AG09309 (cell line): ENCODE results near the gene TMEM203.

Source experiments
- DNase-seq: peaks from one replicate; pipeline ENCODE4 v3.0.0-alpha.2; 2010; ENCODE audit warnings: low read depth
- H3K4me3 ChIP-seq: 2 replicates; pipeline ENCODE4 v1.5.1; 2011; ENCODE audit warnings: mild to moderate bottlenecking, low read depth, low read length, moderate library complexity; ENCODE audit not compliant: control insufficient read depth
- TF ChIP-seq, protein P1 (sequence below): IDR thresholded peaks from 2 replicates; pipeline ENCODE4 v1.5.1; 2011; ENCODE audit warnings: mild to moderate bottlenecking, low read depth, low read length, inconsistent platforms; ENCODE audit not compliant: insufficient read depth, control insufficient read depth; ENCODE audit errors: missing control alignments

The TMEM203 gene

DNA sequence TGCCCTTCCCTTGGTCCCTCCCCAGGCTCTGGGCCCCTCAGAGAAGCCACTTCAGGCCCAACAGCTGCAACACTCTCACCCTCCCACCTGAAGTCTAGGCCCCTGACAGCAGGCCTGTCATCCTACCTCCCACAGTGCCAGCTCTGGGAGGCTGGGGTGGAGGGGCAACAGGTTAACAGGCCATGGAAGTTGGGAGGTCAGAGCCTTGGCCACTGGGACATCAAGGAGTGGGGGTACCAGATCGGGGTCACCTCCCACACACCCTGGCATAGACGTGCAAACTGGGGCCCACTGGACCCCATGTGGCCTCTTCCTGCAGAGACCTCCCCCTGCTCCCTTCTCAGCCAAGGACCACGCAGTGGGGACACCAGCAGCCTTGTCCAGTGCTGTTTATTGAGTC, 14.2 kb downstream of the TMEM203 start:
- TF ChIP-seq, protein P1, sequence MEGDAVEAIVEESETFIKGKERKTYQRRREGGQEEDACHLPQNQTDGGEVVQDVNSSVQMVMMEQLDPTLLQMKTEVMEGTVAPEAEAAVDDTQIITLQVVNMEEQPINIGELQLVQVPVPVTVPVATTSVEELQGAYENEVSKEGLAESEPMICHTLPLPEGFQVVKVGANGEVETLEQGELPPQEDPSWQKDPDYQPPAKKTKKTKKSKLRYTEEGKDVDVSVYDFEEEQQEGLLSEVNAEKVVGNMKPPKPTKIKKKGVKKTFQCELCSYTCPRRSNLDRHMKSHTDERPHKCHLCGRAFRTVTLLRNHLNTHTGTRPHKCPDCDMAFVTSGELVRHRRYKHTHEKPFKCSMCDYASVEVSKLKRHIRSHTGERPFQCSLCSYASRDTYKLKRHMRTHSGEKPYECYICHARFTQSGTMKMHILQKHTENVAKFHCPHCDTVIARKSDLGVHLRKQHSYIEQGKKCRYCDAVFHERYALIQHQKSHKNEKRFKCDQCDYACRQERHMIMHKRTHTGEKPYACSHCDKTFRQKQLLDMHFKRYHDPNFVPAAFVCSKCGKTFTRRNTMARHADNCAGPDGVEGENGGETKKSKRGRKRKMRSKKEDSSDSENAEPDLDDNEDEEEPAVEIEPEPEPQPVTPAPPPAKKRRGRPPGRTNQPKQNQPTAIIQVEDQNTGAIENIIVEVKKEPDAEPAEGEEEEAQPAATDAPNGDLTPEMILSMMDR = no peak
- no peak for DNase-seq
- H3K4me3 ChIP-seq = no peak overlapping the region

DNA sequence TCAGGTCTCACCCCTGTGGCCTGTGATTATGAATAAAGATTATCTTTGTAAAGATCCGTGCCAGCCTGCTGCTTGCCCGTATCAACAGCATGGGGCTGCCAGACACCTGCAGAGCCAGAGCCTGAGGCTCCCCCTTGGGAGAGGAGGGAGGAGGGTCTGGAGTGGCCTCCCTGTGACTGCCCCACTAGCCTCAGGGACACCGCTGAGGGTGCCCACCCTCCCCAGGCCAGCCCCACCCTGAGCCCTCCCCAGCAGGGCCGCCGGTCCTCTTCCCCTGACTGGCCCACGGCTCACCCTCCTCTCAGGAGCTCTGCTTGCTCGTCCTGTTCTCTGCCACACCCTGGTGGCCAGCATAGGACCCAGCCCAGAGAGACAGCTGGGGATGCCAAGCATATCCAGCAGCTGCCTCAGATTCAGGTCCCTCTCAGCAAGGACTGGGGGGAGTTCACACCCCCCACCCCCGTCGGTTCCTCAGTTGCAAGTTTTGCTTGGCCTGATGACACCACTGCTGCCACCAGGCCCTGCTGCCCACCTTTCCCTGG, 15.1 kb downstream of the TMEM203 start:
- no peak overlapping the region; the same call in 1 of the 2 replicates for H3K4me3 ChIP-seq
- DNase-seq = no peak
- TF ChIP-seq, protein P1 = no peak

DNA sequence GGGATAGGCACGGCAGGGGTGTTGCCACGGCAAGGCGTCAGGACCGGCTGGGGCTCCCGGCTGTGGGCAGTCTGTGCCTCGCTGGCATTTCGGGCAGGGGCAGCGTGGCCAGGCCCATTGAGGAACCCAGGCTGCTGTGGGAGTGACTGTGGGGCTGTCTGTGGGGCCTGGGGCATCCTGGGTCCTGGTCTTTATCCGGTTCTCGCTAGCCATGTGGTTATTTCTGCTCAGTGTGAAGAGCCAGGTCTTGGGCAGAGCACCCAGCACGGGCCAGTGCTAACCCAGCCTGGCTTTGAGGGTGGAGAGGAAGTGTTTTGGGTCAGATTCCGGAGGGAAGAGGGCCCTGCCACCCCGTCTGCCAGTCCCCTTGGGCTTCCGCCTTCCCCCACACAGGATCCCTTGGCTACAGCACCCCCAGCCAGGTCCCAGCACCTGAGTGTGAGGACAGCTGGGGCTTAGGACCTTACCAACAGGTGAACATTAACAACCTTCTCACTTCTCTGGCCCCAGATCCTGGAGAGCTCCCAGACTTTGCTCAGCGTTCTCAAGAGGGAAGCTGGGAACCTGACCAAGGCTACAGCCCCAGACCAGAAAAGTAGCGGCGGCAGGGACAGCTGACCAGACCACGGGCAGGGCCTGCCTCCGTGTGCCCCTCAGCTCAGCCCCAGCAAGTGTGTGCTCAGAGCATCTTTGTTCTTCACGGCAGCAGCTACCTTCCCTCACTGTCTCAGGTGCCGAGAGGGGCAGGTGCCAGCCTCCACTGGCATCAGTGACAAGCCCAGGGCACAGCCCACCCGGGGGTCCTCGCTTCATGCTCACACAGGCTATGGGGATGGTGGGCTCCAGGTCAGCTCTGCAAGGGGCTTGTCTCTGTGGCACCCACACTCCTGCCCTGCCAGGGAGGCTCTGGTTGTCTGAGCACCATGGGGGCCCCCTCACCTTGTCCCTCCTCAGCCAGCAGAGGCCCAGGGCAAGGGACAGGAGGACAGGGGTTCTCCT, 15.9 kb downstream of the TMEM203 start:
- TF ChIP-seq, protein P1 = no peak
- peak overlapping the region; percentile 98 for H3K4me3 ChIP-seq
- DNase-seq = no peak

DNA sequence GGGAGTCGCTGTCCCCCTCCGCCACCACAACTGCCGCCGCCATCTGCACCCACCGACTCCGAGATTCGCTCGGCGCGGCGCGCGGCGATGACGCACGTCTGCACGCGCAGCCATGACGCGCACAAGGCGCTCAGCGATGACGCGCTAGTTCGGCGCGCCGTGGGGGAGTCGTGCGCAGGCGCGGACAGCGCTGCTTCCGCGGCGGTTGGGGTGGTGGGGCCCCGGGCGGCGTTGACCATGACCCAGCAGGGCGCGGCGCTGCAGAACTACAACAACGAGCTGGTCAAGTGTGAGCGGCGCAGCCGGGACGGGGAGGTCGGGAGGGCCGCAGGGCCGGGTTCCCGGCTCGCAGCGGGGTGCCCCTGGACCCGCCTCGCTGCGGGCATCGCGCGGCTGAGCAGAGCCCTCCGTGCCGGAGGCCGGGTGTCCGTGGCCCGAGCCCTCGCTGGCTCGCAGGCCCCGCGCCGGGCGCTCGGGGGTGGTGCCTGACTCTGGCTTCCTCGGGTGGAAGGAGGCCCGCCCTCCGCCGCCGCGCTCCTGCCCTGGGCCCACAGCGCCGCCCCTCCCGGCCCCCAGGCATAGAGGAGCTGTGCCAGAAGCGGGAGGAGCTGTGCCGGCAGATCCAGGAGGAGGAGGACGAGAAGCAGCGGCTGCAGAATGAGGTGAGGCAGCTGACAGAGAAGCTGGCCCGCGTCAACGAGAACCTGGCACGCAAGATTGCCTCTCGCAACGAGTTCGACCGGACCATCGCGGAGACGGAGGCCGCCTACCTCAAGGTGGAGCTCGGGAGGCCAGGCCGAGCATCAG, 16.8 kb downstream of the TMEM203 start, which contains the start of the genes ANAPC2 and SSNA1:
Gene ANAPC2 (minus strand): TSS at position 71 of the 807 bp plus-strand sequence. CDS start 28 bp downstream, at position 43.
Gene SSNA1 (plus strand): TSS at position 187 of the 807 bp plus-strand sequence. CDS start 51 bp downstream, at position 238.
- peak; percentile 64 for DNase-seq
- TF ChIP-seq, protein P1 = peak; percentile 57
- peak within 1 kb of the TSS; percentile 98 for H3K4me3 ChIP-seq

DNA sequence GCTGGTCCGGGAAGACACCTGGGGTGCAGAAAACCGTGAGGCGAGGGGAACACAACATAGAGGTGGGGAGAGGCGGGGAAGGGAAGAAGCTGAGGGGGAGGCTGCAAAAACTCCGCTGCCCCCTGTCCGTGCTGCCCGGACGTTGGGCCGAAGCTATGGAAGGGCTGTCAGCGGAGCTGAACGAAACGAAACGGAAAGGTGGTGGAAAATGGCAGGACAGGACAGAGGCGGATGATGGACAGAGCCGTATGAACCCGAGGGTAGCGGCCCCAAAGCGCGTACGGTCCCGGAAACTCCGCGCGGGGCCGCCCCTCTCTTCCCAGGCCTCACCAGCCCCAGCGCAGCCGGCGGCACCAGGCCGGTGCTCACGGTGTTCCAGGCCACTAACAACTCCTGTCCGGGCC, 17.4 kb downstream of the TMEM203 start:
- no peak for DNase-seq
- TF ChIP-seq, protein P1 = no peak
- H3K4me3 ChIP-seq = peak overlapping the region; percentile 98

DNA sequence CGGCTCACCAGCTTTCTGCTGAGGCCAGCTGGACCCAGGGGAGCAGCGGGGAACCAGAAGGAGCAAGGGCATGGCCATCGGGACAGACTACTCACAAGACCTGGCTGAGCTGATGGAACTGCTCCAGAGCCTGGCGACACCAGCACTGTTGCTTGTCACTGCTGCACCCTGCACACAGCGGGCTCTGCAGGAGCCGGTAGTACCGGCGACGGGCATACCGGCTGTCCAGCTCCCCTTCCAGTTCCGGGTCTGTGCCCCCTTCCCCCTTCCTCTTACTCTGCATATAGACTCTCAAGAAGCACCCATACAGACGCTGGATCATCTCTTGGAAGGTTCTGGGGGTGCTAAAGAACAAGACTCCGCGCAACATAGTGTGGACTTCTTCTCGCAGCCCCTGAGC, 18.1 kb downstream of the TMEM203 start:
- TF ChIP-seq, protein P1 = no peak
- no peak for DNase-seq

More for the DNA sequence above, 18.1 kb downstream of the TMEM203 start:
- peak overlapping the region; percentile 98 for H3K4me3 ChIP-seq
